K562 (cell line): ENCODE results near the gene COQ8A. TPM values are rescaled to one million over a fixed set of nuclear protein-coding genes. Genes with fewer than 3 reads are reported as not detected.

Experiments used
- ATAC-seq: fragments of 200-7000 bp; cut with Tn5 transposase; 3 replicates; pipeline ENCODE4 v1.9.1; 2020; ENCODE audit warnings: moderate library complexity
- BruUV-seq: library from RNA; stranded (reverse); fragments of 400-500 nt; replicated peaks from 2 replicates; lab custom pipeline; 2021; lab: Mats Ljungman, UMichigan
- CTCF ChIA-PET: fragments of 300-600 bp; formaldehyde crosslinking; extraction: SDS; loops from one replicate; lab custom pipeline; 2021; ENCODE audit warnings: low intra/inter-chr PET ratio; lab: Yijun Ruan, JAX
- POLR2A ChIA-PET: fragments of 300-600, 350-650 bp; sonication (Branson Sonifier 250); formaldehyde crosslinking; extraction: SDS; loops from one replicate; lab custom pipeline; 2021; ENCODE audit warnings: antibody characterized with exemption, inconsistent platforms; lab: Yijun Ruan, JAX
- DNase-seq, 4 experiments: peaks; one replicate each; pipeline versions ENCODE4 v3.0.0 to v3.0.0-alpha.2; 2011 to 2018; ENCODE audit warnings: low spot score in 3 of 4, mixed read lengths in 3 of 4; ENCODE audit errors: extremely low read depth in 1 of 4
- FAIRE-seq: peaks from 2 replicates; lab custom pipeline; 2011; peaks lifted over from hg19 to GRCh38; lab: Jason Lieb, UNC
- H2AFZ ChIP-seq: 2 replicates; pipeline ENCODE4 v1.6.0; 2011; ENCODE audit warnings: low read depth, low read length, control low read depth, inconsistent platforms
- H3K27ac ChIP-seq: fragments of 200-600 bp; 3 replicates; pipeline ENCODE4 v1.8.0; 2011; ENCODE audit warnings: low read depth, mild to moderate bottlenecking, control low read depth, inconsistent platforms, low read length, moderate library complexity, mixed read lengths; ENCODE audit errors: extremely low read depth
- H3K27me3 ChIP-seq, 2 experiments: fragments of 300-600 bp in 1 of 2; 2 replicates in 1 of 2; 3 replicates in 1 of 2; pipeline versions ENCODE4 v1.6.0 to v1.8.0; 2011; ENCODE audit warnings: inconsistent platforms in 2 of 2, low read length in 2 of 2, mild to moderate bottlenecking in 1 of 2, mixed read lengths in 1 of 2, moderate library complexity in 1 of 2; ENCODE audit not compliant: control insufficient read depth in 2 of 2, insufficient read depth in 2 of 2
- H3K36me3 ChIP-seq: fragments of 300-600 bp; 3 replicates; pipeline ENCODE4 v1.8.0; 2011; ENCODE audit warnings: mild to moderate bottlenecking, low read length, inconsistent platforms; ENCODE audit not compliant: control insufficient read depth, insufficient read depth
- H3K4me1 ChIP-seq, 2 experiments: fragments of 200-600 bp in 1 of 2; replicated peaks in 1 of 2; 2 replicates in 1 of 2; 3 replicates in 1 of 2; pipeline versions ENCODE4 v1.5.1 to v1.8.0; 2011; ENCODE audit warnings: inconsistent platforms in 2 of 2, low read length in 2 of 2, mild to moderate bottlenecking in 1 of 2, mixed read lengths in 1 of 2, moderate library complexity in 1 of 2; ENCODE audit not compliant: control insufficient read depth in 2 of 2, insufficient read depth in 2 of 2
- H3K4me2 ChIP-seq: 2 replicates; pipeline ENCODE4 v1.6.1; 2011; ENCODE audit warnings: low read length, control low read depth, inconsistent platforms, mixed read lengths; ENCODE audit not compliant: insufficient read depth
- H3K4me3 ChIP-seq: fragments of 200-600 bp; sonication (generic), shearing (Covaris generic); 2 replicates; pipeline ENCODE4 v1.5.1; 2016; ENCODE audit warnings: control low read depth, inconsistent platforms
- H3K79me2 ChIP-seq: fragments of 200-600 bp; 3 replicates; pipeline ENCODE4 v1.8.0; 2011; ENCODE audit warnings: low read length, inconsistent platforms; ENCODE audit not compliant: control insufficient read depth, insufficient read depth
- H3K9ac ChIP-seq, 2 experiments: 2 replicates each; pipeline versions ENCODE4 v1.6.0 to v1.6.1; 2011; ENCODE audit warnings: low read depth in 2 of 2, low read length in 2 of 2, control low read depth in 1 of 2, inconsistent platforms in 1 of 2, mild to moderate bottlenecking in 1 of 2, mixed read lengths in 1 of 2; ENCODE audit not compliant: insufficient read depth in 1 of 2
- H3K9me1 ChIP-seq: one replicate; pipeline ENCODE4 v1.6.0; 2011; ENCODE audit warnings: inconsistent platforms, mild to moderate bottlenecking, low read length, moderate library complexity; ENCODE audit not compliant: control insufficient read depth, insufficient read depth
- H3K9me3 ChIP-seq: replicated peaks from 2 replicates; pipeline ENCODE4 v1.5.1; 2011; ENCODE audit warnings: low read depth, low read length, inconsistent platforms; ENCODE audit not compliant: control insufficient read depth, insufficient read depth
- H4K20me1 ChIP-seq: replicated peaks from 2 replicates; pipeline ENCODE4 v1.6.1; 2011; ENCODE audit warnings: low read length, inconsistent platforms, mixed read lengths; ENCODE audit not compliant: control insufficient read depth, insufficient read depth
- DPF2 ChIP-seq: fragments of 450-650 bp; IDR thresholded peaks from 2 replicates; pipeline ENCODE4 v1.6.1; 2016
- FOXJ2 ChIP-seq: fragments of 200-800 bp; sonication (Bioruptor generic); IDR thresholded peaks from 2 replicates; pipeline ENCODE4 v1.6.1; 2016; ENCODE audit warnings: missing genetic modification characterization, missing compliant biosample characterization
- KLF6 ChIP-seq: fragments of 250-450 bp; sonication (Bioruptor Pico); IDR thresholded peaks from 2 replicates; pipeline ENCODE4 v1.4.0; 2020; ENCODE audit warnings: mild to moderate bottlenecking, moderate library complexity, borderline replicate concordance
- NFIX ChIP-seq: fragments of 250-450 bp; sonication (Bioruptor Pico); IDR thresholded peaks from 2 replicates; pipeline ENCODE4 v1.4.0; 2020; ENCODE audit warnings: low read depth, mild to moderate bottlenecking, moderate library complexity
- NUFIP1 ChIP-seq: fragments of 450-650 bp; IDR thresholded peaks from 2 replicates; pipeline ENCODE4 v1.6.1; 2018; ENCODE audit not compliant: partially characterized antibody
- PML ChIP-seq: IDR thresholded peaks from 2 replicates; pipeline ENCODE4 v1.6.1; 2012; ENCODE audit warnings: low read length, inconsistent platforms
- PTRF ChIP-seq: fragments of 450-650 bp; IDR thresholded peaks from 2 replicates; pipeline ENCODE4 v1.6.1; 2016; ENCODE audit warnings: mild to moderate bottlenecking, missing genetic modification characterization, missing compliant biosample characterization
- ZNF23 ChIP-seq: fragments of 250-450 bp; sonication (Bioruptor Pico); IDR thresholded peaks from 2 replicates; pipeline ENCODE4 v1.4.0; 2020; ENCODE audit warnings: mild to moderate bottlenecking
- ZNF551 ChIP-seq: fragments of 250-450 bp; sonication (Bioruptor Pico); IDR thresholded peaks from 2 replicates; pipeline ENCODE4 v1.5.0; 2021; ENCODE audit warnings: mild to moderate bottlenecking, moderate library complexity
- ZNF584 ChIP-seq: fragments of 200-800 bp; sonication (Bioruptor generic); IDR thresholded peaks from 2 replicates; pipeline ENCODE4 v1.6.1; 2016; ENCODE audit warnings: low read depth, mild to moderate bottlenecking, missing genetic modification characterization, missing compliant biosample characterization
- WGBS: fragments of 100-300 bp; shearing (Covaris generic); methylation state at CpG from one replicate; pipeline ENCODE4 v1.1.6; 2016; ENCODE audit warnings: low coverage, mixed read lengths; ENCODE audit not compliant: insufficient coverage; ENCODE audit errors: missing lambda C conversion rate; 5-methylcytosine and 5-hydroxymethylcytosine counted together
- in situ Hi-C: fragments of 300-500 bp; cut with MboI; formaldehyde crosslinking; loops from 4 replicates; pipeline ENCODE4 v1.15.0; 2018; ENCODE audit warnings: inconsistent platforms, mixed read lengths
- intact Hi-C: fragments of 100-400 bp; cut with micrococcal nuclease; formaldehyde crosslinking; loops from 2 replicates; pipeline ENCODE4 v1.14.2; 2022
- polyA plus RNA-seq, 8 experiments: library from polyadenylated mRNA; depleted of rRNA in 4 of 8; stranded (reverse) in 5 of 8; unstranded in 3 of 8; fragments of >200 nt; fragmentation: Nextera tagmentation in 2 of 8; fragmentation: Illumina TruSeq in 1 of 8; extraction: Ambion mirVana in 2 of 8; extraction: Trizol in 1 of 8; gene quantifications; 2 replicates each; pipeline versions ENCODE4 v1.2.1 to v1.2.3, GENCODE V29; 2011 to 2014; ENCODE audit warnings: inconsistent platforms in 1 of 8, missing spikeins in 1 of 8
- total RNA-seq, 7 experiments: library from RNA; depleted of rRNA in 6 of 7; stranded (reverse); fragments of >200 nt in 6 of 7; fragmentation: Illumina TruSeq in 2 of 7; extraction: Trizol in 2 of 7; gene quantifications; 2 replicates each; pipeline versions ENCODE4 v1.2.1 to v1.2.3, GENCODE V29; 2011 to 2021; ENCODE audit warnings: low replicate concordance in 1 of 7
- TF ChIP-seq, protein P1 (sequence below), 2 experiments: fragments of 250-450 bp in 1 of 2; fragments of 450-650 bp in 1 of 2; sonication (Bioruptor Pico) in 1 of 2; IDR thresholded peaks; 2 replicates each; pipeline versions ENCODE4 v1.6.1 to v1.8.0; 2016 to 2021; ENCODE audit warnings: mild to moderate bottlenecking in 2 of 2, moderate library complexity in 2 of 2, missing compliant biosample characterization in 1 of 2, missing genetic modification characterization in 1 of 2

The COQ8A gene
- total and polyA plus RNA-seq, 9 of the 15 experiments (the other 6 are each of a cell fraction or from before 2014, with no cell fraction given), result 2.6 to 54.3 (median 32.4) TPM

DNA sequence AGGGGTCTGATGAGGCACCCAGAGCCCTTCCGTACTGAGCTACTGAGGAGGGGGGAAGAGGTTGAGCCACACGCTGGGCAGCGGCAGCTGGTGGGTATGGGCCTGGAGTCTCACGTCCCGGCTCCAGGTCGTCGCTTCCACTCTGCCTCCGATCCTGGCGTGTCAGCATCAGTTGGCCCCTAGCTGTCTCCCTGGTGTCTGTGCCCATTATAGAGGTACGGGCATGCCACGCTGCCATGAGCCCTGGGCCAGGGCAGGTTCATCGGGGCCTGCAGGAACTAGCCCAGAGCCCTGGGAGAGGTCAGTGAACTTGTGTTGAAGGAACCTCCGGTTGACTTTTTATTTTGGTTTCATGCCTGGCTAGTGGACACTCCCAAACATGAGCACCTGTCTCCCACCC is 18.2 kb downstream of the COQ8A start:
- Histone ChIP-seq H3K9me1 (no peaks in the 10 kb centered on the region), H2AFZ (no peak overlapping the region), H3K9me3 (0 out of 2 replicates have a peak, but pooled peaks cover 4% of the 10 kb centered on the region), H3K27ac (no peak overlapping the region), H4K20me1 (peaks cover 3% of the 10 kb centered on the region; the same call in 1 of the 2 replicates), H3K4me3 (no peak overlapping the region), H3K79me2 (peaks cover 24% of the 10 kb centered on the region), H3K4me2 (no peak overlapping the region), H3K27me3 (no peaks in the 10 kb centered on the region), H3K9ac (no peak overlapping the region), H3K4me1 (peaks cover 0 to 19% of the 10 kb centered on the region in 2 experiments; a peak in 3 of 5 replicates), H3K36me3 (no peaks in the 10 kb centered on the region)
- no peak for FAIRE-seq
- ChIA-PET CTCF (no interaction called here), POLR2A (interaction anchor here (0.9 kb wide), 1 partner anchor 14 kb away, joined by 4 read pairs; no protein-coding TSS in a partner anchor)
- BruUV-seq, result no TSS peak
- in situ Hi-C loops (no loop called here), intact Hi-C loops (no loop called here)
- WGBS, result 86% methylated on average over 13 of the region's 13 CpGs
- no peak for DNase-seq
- TF ChIP-seq, protein P1, sequence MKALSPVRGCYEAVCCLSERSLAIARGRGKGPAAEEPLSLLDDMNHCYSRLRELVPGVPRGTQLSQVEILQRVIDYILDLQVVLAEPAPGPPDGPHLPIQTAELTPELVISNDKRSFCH (CRISPR knock-in tag; IDR thresholded peaks at IDR 0.05), result no peak
- TF ChIP-seq, protein P1 (tag; IDR thresholded peaks at IDR 0.05), result no peak
- TF ChIP-seq KLF6 (no peak), PTRF (tag) (no peak), NFIX (CRISPR knock-in tag) (no peak), DPF2 (no peak), ZNF551 (CRISPR knock-in tag) (no peak), ZNF584 (CRISPR knock-in tag) (no peak), NUFIP1 (no peak), ZNF23 (no peak), FOXJ2 (no peak), PML (no peak)
- no peak for ATAC-seq
